GM12891 (cell line): Measurements from ENCODE around the gene GMDS.

Experiments
- DNase-seq: peaks from one replicate; pipeline ENCODE4 v3.0.0; 2011; ENCODE audit warnings: low spot score; ENCODE audit not compliant: insufficient read length
- FAIRE-seq: peaks from 2 replicates; lab custom pipeline; 2011; peaks lifted over from hg19 to GRCh38; lab: Jason Lieb, UNC
- PAX5 ChIP-seq: IDR thresholded peaks from 2 replicates; pipeline ENCODE4 v1.6.1; 2011; ENCODE audit warnings: low read length, moderate library complexity, mild to moderate bottlenecking; ENCODE audit not compliant: insufficient read depth, severe bottlenecking
- POLR2A ChIP-seq: IDR thresholded peaks from 2 replicates; pipeline ENCODE4 v1.6.1; 2011; ENCODE audit warnings: low read depth, low read length, control low read depth
- POLR2AphosphoS5 ChIP-seq: IDR thresholded peaks from 2 replicates; pipeline ENCODE4 v1.6.1; 2011; ENCODE audit warnings: low read depth, low read length, control low read depth
- POU2F2 ChIP-seq: IDR thresholded peaks from 2 replicates; pipeline ENCODE4 v1.6.1; 2011; ENCODE audit warnings: low read depth, mild to moderate bottlenecking, control low read depth, low read length, moderate library complexity
- SPI1 ChIP-seq: IDR thresholded peaks from 2 replicates; pipeline ENCODE4 v1.6.1; 2011; ENCODE audit warnings: low read depth, low read length, control low read depth
- TAF1 ChIP-seq: IDR thresholded peaks from 2 replicates; pipeline ENCODE4 v1.6.1; 2011; ENCODE audit warnings: low read depth, low read length, control low read depth

Gene GMDS

DNA sequence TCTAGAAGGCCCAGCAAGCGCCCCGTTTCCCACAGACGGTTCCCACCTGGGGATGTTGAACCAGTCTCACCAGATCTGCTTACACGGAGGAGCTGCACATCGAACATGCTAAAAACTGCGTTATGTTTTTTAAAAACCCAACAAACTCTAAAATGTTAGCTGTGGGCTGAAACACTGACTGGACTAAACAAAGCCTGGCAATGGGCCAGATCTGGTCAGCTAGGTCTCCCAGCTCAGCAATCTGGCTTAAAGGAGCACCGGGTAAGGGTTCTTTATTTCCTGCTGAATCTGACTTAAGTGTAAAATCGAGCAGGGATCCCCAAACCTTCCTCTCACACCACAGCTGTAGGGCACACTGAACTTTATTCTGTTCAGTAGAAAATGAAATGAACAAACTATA is 478.8 kb downstream of the GMDS start:
- no peak for FAIRE-seq
- TF ChIP-seq POU2F2 = no peak
- no peak for TF ChIP-seq TAF1
- TF ChIP-seq POLR2A = no peak
- TF ChIP-seq PAX5 = no peak
- no peak for TF ChIP-seq SPI1
- DNase-seq = no peak

GRCh38 chr6:1765160-1765903 is 480.1 kb downstream of the GMDS start:
- no peak for FAIRE-seq
- TF ChIP-seq TAF1 (no peak), PAX5 (no peak), POLR2AphosphoS5 (no peak), POU2F2 (no peak), SPI1 (no peak), POLR2A (no peak)
- DNase-seq = no peak

DNA sequence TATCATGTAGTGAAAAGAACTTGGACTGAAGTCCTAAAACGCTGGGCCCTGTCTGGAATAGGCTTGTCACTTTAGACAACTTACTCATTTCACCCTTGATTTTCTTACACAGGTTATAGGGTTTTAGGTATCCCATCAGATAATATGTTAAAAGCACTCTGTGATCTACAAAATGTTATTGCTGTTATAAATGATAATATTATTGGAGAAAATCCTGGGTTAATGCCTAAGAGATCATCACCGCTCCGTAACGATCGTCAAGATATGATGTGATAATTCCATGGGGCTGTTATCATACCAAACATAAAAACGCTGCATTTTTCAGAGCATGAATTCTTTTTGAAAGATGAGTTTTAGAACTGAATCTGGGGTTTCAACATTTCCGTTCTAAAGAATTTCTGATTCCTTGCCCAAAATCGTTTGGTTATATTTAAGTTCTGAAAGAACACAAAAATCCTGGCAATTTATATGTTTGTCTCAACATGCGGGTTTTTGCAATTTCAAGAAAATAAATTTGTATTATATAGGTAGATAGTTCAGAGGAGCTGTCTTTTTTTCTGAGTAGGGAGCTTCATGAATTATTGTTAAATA is 480.9 kb downstream of the GMDS start:
- FAIRE-seq = no peak
- no peak for DNase-seq
- TF ChIP-seq POLR2A (no peak), PAX5 (no peak), SPI1 (no peak), TAF1 (no peak), POU2F2 (no peak), POLR2AphosphoS5 (no peak)

GRCh38 chr6:1763404-1763803 is 482.0 kb downstream of the GMDS start:
- DNase-seq = no peak
- TF ChIP-seq PAX5 (no peak), POU2F2 (no peak), POLR2A (no peak), TAF1 (no peak), POLR2AphosphoS5 (no peak), SPI1 (no peak)
- FAIRE-seq = no peak

DNA sequence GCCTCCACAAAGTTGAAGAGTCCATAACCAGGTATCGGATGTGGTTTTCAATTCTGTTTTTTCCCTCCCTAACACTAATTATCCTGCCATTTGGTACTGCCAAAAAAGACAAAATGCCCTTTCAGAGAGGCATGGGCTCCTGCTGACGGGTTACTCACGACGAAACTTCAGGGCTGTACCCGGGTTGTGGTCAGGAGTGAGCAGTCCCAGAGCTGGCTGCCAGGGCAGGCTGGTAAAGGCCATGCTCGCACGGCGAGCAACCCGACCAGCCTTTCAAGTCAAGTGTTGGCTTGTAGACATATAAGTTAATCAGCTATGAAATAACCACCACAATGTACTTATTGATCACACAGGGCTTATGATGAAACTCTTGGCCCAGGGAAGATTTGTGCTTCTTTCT is 483.2 kb downstream of the GMDS start:
- DNase-seq (no peak), FAIRE-seq (no peak)
- TF ChIP-seq SPI1 = no peak
- TF ChIP-seq POU2F2 = no peak
- no peak for TF ChIP-seq PAX5
- no peak for TF ChIP-seq POLR2AphosphoS5
- TF ChIP-seq POLR2A = no peak
- TF ChIP-seq TAF1 = no peak

- FAIRE-seq (no peak), DNase-seq (no peak)
- TF ChIP-seq TAF1 (no peak), PAX5 (no peak), SPI1 (no peak), POU2F2 (no peak), POLR2AphosphoS5 (no peak)
These were observed 483.9 kb downstream of the GMDS start for GRCh38 chr6:1761477-1761877.

- DNase-seq (no peak), FAIRE-seq (no peak)
- TF ChIP-seq POLR2AphosphoS5 (no peak), POLR2A (no peak), PAX5 (no peak), TAF1 (no peak), POU2F2 (no peak), SPI1 (no peak)
These were observed 484.5 kb downstream of the GMDS start for GRCh38 chr6:1760876-1761275.

- DNase-seq (no peak), FAIRE-seq (no peak)
- TF ChIP-seq TAF1 (no peak), POLR2AphosphoS5 (no peak), POU2F2 (no peak)
These were observed 485.5 kb downstream of the GMDS start for GRCh38 chr6:1759870-1760269.

DNA sequence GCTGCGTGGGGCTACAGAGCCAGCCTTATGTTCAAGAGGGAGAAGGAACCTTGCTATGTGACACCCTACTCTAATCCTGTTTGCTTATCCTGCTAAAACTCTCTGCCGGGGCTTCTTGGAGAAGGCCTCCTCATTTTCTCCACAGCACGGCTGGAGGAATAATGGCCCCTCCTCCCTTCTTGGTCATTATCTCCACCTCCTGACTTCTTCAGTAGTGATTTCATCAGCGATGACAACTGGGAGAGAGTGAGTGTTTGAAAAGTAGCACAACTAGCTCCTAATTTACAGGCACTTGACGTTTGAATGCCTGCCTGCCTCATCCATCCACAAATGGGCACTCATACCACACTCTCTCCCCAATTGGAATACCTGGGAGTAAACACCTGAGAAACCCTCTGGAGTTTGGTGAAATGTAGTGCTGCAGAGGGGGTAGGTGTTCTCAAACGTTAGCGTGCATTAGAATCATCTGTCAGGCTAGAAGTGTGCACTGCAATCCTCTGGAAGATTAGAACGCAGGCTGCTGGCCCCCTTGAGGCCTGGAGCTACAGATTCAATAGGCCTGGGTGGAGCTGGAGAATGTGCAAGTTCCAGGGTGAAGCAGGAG is 487.2 kb downstream of the GMDS start:
- no peak for TF ChIP-seq POLR2AphosphoS5
- no peak for TF ChIP-seq POLR2A
- no peak for TF ChIP-seq POU2F2
- TF ChIP-seq SPI1 = no peak
- TF ChIP-seq PAX5 = no peak
- no peak for TF ChIP-seq TAF1
- DNase-seq (no peak), FAIRE-seq (no peak)
